ENCODE data around the gene PARN. TPM values are rescaled to one million over a fixed set of nuclear protein-coding genes. Genes with fewer than 3 reads are reported as not detected.

PARN gene
- total and polyA plus RNA-seq, 8 donors, result 8.3 to 19.6 (median 14.1) TPM

DNA sequence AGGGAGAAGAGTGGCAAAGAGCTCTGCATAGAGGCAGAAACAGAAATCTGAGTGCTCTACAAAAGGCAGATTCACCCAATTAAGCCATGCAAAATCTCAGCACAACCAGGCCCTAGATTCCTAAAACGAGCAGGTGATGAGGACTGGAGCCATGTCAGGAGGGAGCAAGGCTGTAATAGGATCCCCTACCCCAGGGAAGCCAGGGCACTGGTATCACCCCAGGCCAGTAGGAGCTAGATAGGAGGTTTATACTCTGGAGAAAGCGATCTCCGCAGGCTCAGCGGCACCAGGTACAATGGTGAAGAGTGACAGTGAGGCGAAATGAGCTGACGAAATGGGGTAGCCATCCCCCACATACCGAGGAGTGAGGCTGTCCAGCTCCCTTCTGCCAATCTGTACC, 171.5 kb downstream of the PARN start:
- no peak for FAIRE-seq
- intact Hi-C loops (cut with DNase I), result no loop called here
- no peaks in the 10 kb centered on the region for H3K36me3 ChIP-seq
- no peaks in the 10 kb centered on the region for H3K27me3 ChIP-seq
- no peak for ATAC-seq
- H3K9me3 ChIP-seq, result no peaks in the 10 kb centered on the region
- H3K27ac ChIP-seq, result no peak overlapping the region
- no peak for DNase-seq
- H3K4me3 ChIP-seq, result no peak overlapping the region
- TF ChIP-seq, protein P1, sequence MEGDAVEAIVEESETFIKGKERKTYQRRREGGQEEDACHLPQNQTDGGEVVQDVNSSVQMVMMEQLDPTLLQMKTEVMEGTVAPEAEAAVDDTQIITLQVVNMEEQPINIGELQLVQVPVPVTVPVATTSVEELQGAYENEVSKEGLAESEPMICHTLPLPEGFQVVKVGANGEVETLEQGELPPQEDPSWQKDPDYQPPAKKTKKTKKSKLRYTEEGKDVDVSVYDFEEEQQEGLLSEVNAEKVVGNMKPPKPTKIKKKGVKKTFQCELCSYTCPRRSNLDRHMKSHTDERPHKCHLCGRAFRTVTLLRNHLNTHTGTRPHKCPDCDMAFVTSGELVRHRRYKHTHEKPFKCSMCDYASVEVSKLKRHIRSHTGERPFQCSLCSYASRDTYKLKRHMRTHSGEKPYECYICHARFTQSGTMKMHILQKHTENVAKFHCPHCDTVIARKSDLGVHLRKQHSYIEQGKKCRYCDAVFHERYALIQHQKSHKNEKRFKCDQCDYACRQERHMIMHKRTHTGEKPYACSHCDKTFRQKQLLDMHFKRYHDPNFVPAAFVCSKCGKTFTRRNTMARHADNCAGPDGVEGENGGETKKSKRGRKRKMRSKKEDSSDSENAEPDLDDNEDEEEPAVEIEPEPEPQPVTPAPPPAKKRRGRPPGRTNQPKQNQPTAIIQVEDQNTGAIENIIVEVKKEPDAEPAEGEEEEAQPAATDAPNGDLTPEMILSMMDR (IDR thresholded peaks at IDR 0.05), result no peak
- H3K4me1 ChIP-seq, result no peaks in the 10 kb centered on the region
- WGBS, 2 donors, result 91 to 94% methylated on average over 7 of the region's 7 CpGs

DNA sequence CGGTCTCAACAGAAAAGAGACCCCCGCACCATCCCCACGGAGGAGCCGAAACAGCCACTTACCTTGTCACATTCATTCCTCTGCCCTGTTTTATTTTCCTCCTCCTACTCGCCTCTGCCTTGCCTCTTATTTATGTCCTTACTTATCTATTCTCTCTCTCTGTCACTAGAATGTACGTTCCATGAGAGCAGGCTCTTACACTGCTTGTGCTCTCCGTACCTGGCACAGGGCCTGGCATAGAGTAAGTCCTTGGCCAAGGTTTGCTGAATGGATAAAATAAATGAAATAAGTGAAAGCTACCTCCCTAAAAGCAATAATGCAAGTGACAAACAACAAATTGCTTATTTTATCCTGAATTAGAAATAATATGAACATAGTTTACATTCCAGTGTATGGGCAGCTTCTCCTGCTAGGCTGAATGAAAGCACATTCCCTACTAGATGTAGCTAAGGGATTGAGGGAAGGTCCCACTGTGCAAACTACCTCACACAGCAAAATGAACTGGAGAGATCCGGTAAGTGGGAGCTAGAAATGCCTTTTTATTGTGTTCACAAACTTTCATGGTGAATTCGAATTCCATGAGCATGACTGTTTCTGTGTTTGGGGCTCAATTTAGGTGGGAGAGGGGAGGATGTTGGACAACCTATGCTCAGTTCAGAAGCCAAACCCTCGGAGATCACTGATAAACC, 173.1 kb downstream of the PARN start:
- TF ChIP-seq, protein P1 (IDR thresholded peaks at IDR 0.05), result no peak
- Histone ChIP-seq H3K4me1 (no peaks in the 10 kb centered on the region), H3K4me3 (no peak overlapping the region), H3K36me3 (no peaks in the 10 kb centered on the region), H3K27me3 (no peaks in the 10 kb centered on the region), H3K27ac (no peak overlapping the region), H3K9me3 (no peaks in the 10 kb centered on the region)
- 93 to 97% methylated on average over 10 of the region's 10 CpGs for WGBS, 2 donors
- intact Hi-C loops (cut with DNase I), result no loop called here
- FAIRE-seq (no peak), ATAC-seq (no peak), DNase-seq (no peak)

DNA sequence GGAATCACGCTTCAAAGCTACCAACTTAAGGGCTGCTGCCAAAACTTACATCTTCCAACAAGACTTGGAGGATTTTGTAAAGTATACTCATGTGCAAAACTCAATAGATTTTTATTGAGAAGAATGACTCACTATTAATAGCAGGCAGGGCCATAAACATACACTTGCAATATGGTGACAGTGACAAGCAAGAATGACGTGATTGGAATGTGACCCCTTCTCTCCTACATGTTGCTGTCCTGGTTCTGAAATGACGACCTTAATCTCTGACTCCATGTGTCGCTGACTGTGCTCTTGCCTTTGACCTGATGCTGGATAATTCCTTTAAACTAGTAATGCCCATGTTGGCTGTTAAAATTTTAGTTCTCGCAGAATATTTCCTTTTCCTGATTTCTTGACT, 174.5 kb downstream of the PARN start:
- DNase-seq, result no peak
- Histone ChIP-seq H3K9me3 (no peaks in the 10 kb centered on the region), H3K4me3 (no peak overlapping the region), H3K4me1 (no peaks in the 10 kb centered on the region), H3K27me3 (no peaks in the 10 kb centered on the region), H3K27ac (no peak overlapping the region), H3K36me3 (no peaks in the 10 kb centered on the region)
- intact Hi-C loops (cut with DNase I), result no loop called here
- no peak for FAIRE-seq
- TF ChIP-seq, protein P1 (IDR thresholded peaks at IDR 0.05), result no peak
- ATAC-seq, result no peak
- 85 to 88% methylated on average over 5 of the region's 5 CpGs for WGBS, 2 donors

DNA sequence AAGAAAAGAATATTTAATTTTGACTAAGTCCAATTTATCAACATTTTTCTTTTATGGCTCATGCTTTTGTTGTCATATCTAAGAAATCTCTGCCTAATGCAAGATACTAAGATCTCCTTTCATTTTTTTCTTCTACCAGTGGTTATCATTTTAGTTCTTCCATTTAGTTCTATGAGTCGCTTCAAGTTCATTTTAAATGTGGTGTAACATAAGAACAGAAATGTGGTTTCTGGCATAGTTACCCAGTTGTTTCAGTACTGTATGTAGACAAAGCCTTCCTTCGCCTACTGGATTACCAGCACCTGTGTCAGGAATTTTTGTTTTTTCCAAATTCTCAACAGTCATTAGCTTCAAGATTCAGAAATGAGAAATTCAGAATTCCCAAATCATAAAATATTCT, 175.7 kb downstream of the PARN start:
- intact Hi-C loops (cut with DNase I), result no loop called here
- H3K4me3 ChIP-seq, result no peak overlapping the region
- WGBS, 2 donors, result 98 to 99% methylated on average over 2 of the region's 2 CpGs
- TF ChIP-seq, protein P1 (IDR thresholded peaks at IDR 0.05), result no peak
- ATAC-seq (no peak), DNase-seq (no peak), FAIRE-seq (no peak)
- H3K9me3 ChIP-seq, result no peaks in the 10 kb centered on the region
- H3K27ac ChIP-seq, result no peak overlapping the region
- H3K4me1 ChIP-seq, result no peaks in the 10 kb centered on the region
- H3K36me3 ChIP-seq, result no peaks in the 10 kb centered on the region
- no peaks in the 10 kb centered on the region for H3K27me3 ChIP-seq

DNA sequence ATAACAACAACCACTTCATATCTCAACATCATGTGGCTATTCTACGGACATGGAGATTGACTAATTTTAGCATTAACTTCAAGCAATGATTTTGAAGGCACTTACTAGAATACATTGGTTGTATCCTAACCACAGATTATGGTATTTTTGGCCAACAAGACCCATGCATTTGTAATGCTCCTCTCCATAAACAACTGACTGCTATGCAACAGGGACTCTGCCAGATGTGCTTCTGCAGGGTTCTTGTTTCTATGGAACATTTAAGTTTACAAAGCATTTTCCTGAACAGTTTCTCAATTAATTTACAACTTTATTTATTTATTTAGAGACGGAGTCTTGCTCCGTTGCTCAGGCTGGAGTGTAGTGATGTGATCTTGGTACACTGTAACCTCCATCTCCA, 178.0 kb downstream of the PARN start:
- Histone ChIP-seq H3K4me1 (no peaks in the 10 kb centered on the region), H3K27ac (no peak overlapping the region), H3K36me3 (no peaks in the 10 kb centered on the region), H3K27me3 (no peaks in the 10 kb centered on the region), H3K9me3 (no peaks in the 10 kb centered on the region), H3K4me3 (no peak overlapping the region)
- ATAC-seq (no peak), FAIRE-seq (no peak), DNase-seq (no peak)
- TF ChIP-seq, protein P1 (IDR thresholded peaks at IDR 0.05), result no peak
- intact Hi-C loops (cut with DNase I), result no loop called here
- 96% methylated on average over 3 of the region's 3 CpGs for WGBS, 2 donors
